ENCODE measurements around the gene CNTNAP5. TPM values are rescaled to one million over a fixed set of nuclear protein-coding genes. Genes with fewer than 3 reads are reported as not detected.

The CNTNAP5 gene
- total RNA-seq, 4 donors from 2014 or later, result not detected

DNA sequence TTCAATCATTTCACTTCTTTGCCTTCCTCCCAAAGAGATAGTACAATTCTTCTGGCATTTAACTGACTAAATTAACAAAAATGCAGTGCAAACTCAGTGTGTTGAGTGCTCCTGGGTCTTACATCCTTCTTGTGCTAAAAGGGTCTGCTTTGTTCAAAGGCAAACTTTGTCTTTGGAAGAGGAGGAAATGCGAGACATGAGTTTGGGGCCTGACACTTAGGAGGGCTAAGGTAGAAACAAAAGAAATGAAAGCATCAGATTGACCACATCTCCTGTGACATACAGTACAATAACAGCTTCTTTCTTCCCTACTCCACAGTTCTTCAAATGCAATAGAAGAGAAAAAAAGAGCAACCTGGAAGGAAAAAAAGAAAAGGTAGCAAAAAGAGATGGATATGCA is 161.7 kb downstream of the CNTNAP5 start:
- no peaks in the 10 kb centered on the region for H3K4me1 ChIP-seq
- no peaks in the 10 kb centered on the region for H3K36me3 ChIP-seq
- H3K27me3 ChIP-seq, result no peaks in the 10 kb centered on the region
- no peak for TF ChIP-seq POLR2AphosphoS5 (IDR thresholded peaks at IDR 0.05)
- no peak for TF ChIP-seq EP300 (IDR thresholded peaks at IDR 0.05)
- no peak for TF ChIP-seq POLR2A (IDR thresholded peaks at IDR 0.05)
- TF ChIP-seq, protein P1, sequence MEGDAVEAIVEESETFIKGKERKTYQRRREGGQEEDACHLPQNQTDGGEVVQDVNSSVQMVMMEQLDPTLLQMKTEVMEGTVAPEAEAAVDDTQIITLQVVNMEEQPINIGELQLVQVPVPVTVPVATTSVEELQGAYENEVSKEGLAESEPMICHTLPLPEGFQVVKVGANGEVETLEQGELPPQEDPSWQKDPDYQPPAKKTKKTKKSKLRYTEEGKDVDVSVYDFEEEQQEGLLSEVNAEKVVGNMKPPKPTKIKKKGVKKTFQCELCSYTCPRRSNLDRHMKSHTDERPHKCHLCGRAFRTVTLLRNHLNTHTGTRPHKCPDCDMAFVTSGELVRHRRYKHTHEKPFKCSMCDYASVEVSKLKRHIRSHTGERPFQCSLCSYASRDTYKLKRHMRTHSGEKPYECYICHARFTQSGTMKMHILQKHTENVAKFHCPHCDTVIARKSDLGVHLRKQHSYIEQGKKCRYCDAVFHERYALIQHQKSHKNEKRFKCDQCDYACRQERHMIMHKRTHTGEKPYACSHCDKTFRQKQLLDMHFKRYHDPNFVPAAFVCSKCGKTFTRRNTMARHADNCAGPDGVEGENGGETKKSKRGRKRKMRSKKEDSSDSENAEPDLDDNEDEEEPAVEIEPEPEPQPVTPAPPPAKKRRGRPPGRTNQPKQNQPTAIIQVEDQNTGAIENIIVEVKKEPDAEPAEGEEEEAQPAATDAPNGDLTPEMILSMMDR (IDR thresholded peaks at IDR 0.05), result no peak
- no peak for DNase-seq (ENCODE audit: low spot score in 2 of 2)
- no peaks in the 10 kb centered on the region for H3K9me3 ChIP-seq
- no peak overlapping the region for H3K4me3 ChIP-seq
- WGBS, result 85% methylated on average over 1 of the region's 1 CpG
- no peak overlapping the region for H3K27ac ChIP-seq

DNA sequence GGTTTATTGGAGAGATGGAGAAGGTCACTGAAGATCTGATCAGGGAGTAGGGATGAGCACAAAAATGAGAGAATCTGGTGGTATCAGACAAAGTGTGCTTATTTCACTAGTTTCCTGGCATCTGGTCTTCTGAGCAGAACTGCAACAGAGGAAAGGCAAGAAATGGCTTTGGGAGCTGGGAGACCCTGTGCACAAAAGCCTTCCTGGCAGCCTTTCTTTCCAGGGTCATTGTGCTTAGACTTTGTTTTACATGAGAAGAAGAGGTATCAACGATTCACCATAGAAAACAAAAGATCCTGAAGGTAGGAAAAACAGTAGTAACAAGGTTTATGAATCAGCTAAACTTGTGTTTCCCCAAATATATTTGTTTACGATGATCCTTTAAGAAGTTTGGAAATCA is 162.9 kb downstream of the CNTNAP5 start:
- Histone ChIP-seq H3K4me3 (no peak overlapping the region), H3K4me1 (no peaks in the 10 kb centered on the region), H3K36me3 (no peaks in the 10 kb centered on the region), H3K27me3 (no peaks in the 10 kb centered on the region), H3K27ac (no peak overlapping the region), H3K9me3 (no peaks in the 10 kb centered on the region)
- DNase-seq (ENCODE audit: low spot score in 2 of 2), result no peak
- TF ChIP-seq, protein P1 (IDR thresholded peaks at IDR 0.05), result no peak
- WGBS, result 67% methylated on average over 2 of the region's 2 CpGs

DNA sequence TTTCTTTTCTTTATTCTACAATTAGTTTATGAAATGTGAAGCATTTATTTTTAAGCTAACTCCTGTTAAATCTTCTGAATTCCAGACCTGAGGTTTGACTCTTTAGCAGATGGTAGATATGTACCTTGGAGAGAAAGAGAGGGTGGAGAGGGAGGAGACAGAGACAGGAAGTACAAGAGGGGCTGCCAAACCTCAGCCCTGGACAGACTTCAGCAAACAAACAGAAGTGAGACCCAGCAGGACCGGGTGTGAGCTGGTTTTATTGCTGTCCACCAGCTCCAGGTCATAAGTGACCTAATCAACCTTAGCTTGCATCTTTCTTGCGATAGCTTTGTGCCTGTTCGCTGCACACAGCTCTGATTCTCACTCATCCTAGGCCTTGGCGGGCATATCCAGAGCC is 168.6 kb downstream of the CNTNAP5 start:
- no peaks in the 10 kb centered on the region for H3K27me3 ChIP-seq
- H3K4me3 ChIP-seq, result no peak overlapping the region
- no peaks in the 10 kb centered on the region for H3K9me3 ChIP-seq
- no peaks in the 10 kb centered on the region for H3K4me1 ChIP-seq
- no peak overlapping the region for H3K27ac ChIP-seq
- no peak for TF ChIP-seq POLR2AphosphoS5 (IDR thresholded peaks at IDR 0.05)
- no peak for TF ChIP-seq POLR2A (IDR thresholded peaks at IDR 0.05)
- TF ChIP-seq EP300 (IDR thresholded peaks at IDR 0.05), result no peak
- TF ChIP-seq, protein P1 (IDR thresholded peaks at IDR 0.05), result no peak
- 59% methylated on average over 4 of the region's 4 CpGs for WGBS
- no peaks in the 10 kb centered on the region for H3K36me3 ChIP-seq
- DNase-seq (ENCODE audit: low spot score in 2 of 2), result no peak

DNA sequence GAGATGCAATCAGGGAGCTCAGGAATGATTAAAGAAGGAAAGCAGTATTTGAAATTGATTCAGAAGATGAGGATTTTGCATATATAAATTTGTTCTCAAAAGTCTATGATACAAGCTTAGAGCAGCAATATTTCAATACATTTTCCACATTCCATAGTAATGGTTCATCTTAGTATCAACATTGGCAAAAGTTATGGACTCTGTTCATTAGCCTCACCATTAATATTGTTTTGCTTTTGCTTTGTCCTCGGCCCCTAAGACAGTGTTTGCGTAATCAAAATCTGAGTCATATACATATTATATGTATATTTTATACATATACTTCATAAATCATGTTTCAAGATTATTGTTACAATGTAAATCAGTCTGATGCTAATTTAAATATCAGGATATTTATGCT is 176.6 kb downstream of the CNTNAP5 start:
- H3K9me3 ChIP-seq, result no peaks in the 10 kb centered on the region
- TF ChIP-seq EP300 (IDR thresholded peaks at IDR 0.05) (no peak), POLR2AphosphoS5 (IDR thresholded peaks at IDR 0.05) (no peak), POLR2A (IDR thresholded peaks at IDR 0.05) (no peak)
- TF ChIP-seq, protein P1 (IDR thresholded peaks at IDR 0.05), result no peak
- WGBS, result 91% methylated on average over 2 of the region's 2 CpGs

DNA sequence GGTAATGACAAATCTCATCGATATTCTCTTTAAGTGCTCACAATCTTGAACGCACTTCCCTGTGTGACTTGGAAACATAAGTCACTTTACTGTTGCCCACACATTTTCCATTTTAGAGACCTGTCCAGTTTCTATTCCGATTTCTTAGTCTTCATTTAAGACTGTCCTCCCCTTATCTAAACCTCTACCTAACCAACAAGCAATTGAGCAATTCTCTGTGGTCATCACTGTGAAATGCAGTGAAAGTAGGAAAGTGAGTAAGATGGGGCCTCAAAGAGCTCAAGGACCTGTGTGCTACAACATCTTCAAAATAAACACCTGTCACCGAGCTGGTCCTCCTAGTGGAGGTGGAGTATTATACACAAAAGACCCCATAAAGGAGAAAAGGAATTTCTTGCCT is 184.4 kb downstream of the CNTNAP5 start:
- H3K9me3 ChIP-seq, result no peaks in the 10 kb centered on the region
- WGBS, result 88% methylated on average over 4 of the region's 4 CpGs
- DNase-seq (ENCODE audit: low spot score in 2 of 2), result no peak
- no peak for TF ChIP-seq EP300 (IDR thresholded peaks at IDR 0.05)
- TF ChIP-seq POLR2A (IDR thresholded peaks at IDR 0.05), result no peak
- TF ChIP-seq POLR2AphosphoS5 (IDR thresholded peaks at IDR 0.05), result no peak
- TF ChIP-seq, protein P1 (IDR thresholded peaks at IDR 0.05), result no peak
- no peaks in the 10 kb centered on the region for H3K4me1 ChIP-seq
- H3K36me3 ChIP-seq, result no peaks in the 10 kb centered on the region
- no peaks in the 10 kb centered on the region for H3K27me3 ChIP-seq
- H3K27ac ChIP-seq, result no peak overlapping the region
- no peak overlapping the region for H3K4me3 ChIP-seq

More for the DNA sequence above, 176.6 kb downstream of the CNTNAP5 start:
- Histone ChIP-seq H3K27me3 (no peaks in the 10 kb centered on the region), H3K27ac (no peak overlapping the region), H3K36me3 (no peaks in the 10 kb centered on the region), H3K4me3 (no peak overlapping the region), H3K4me1 (no peaks in the 10 kb centered on the region)
- no peak for DNase-seq (ENCODE audit: low spot score in 2 of 2)
